Sigmoid colon (tissue), 7 donors: ENCODE results near the gene LEMD2. TPM values are rescaled to one million over a fixed set of nuclear protein-coding genes. Genes with fewer than 3 reads are reported as not detected.
A peak's percentile ranks its signal among the peaks of the same experiment; 100 is the strongest.

Experiments
- DNase-seq: peaks from one replicate; pipeline ENCODE4 v3.0.0-alpha.2; 2019
- H3K27ac ChIP-seq, 4 donors: fragments of 200-600 bp; sonication (generic); one replicate each; pipeline ENCODE4 v1.5.1; 2016 to 2019; ENCODE audit warnings: mild to moderate bottlenecking in 1 of 4
- H3K27me3 ChIP-seq, 3 donors: fragments of 200-600 bp; sonication (generic); one replicate each; pipeline ENCODE4 v1.5.1; 2019; ENCODE audit warnings: mild to moderate bottlenecking in 1 of 3
- H3K36me3 ChIP-seq, 4 donors: fragments of 200-600 bp; sonication (generic); one replicate each; pipeline ENCODE4 v1.5.1; 2016 to 2019
- H3K4me1 ChIP-seq, 4 donors: fragments of 200-600 bp; sonication (generic); one replicate each; pipeline ENCODE4 v1.5.1; 2017 to 2019
- H3K4me3 ChIP-seq, 4 donors: fragments of 200-600 bp; sonication (generic); one replicate each; pipeline ENCODE4 v1.5.1; 2017 to 2019; ENCODE audit warnings: mild to moderate bottlenecking in 2 of 4, moderate library complexity in 1 of 4
- H3K9me3 ChIP-seq, 4 donors: fragments of 200-600 bp in 3 of 4; sonication (generic) in 3 of 4; one replicate each; pipeline versions ENCODE4 v1.5.1 to v1.6.1; 2013 to 2019
- CTCF ChIP-seq, 4 experiments: fragments of 450-650 bp in 3 of 4; fragments of 200-600 bp in 1 of 4; IDR thresholded peaks; one replicate each; pipeline ENCODE4 v1.5.1; 2016 to 2019; ENCODE audit warnings: antibody characterized with exemption in 4 of 4, mild to moderate bottlenecking in 3 of 4, moderate library complexity in 2 of 4
- EP300 ChIP-seq, 4 donors: sonication (generic); formaldehyde crosslinking; IDR thresholded peaks; one replicate each; pipeline ENCODE4 v1.6.1; 2017; ENCODE audit warnings: antibody characterized with exemption in 4 of 4
- POLR2A ChIP-seq, 2 donors: fragments of 450-650 bp; IDR thresholded peaks; one replicate each; pipeline ENCODE4 v1.6.1; 2016; ENCODE audit warnings: antibody characterized with exemption in 2 of 2, mild to moderate bottlenecking in 2 of 2, moderate library complexity in 2 of 2
- POLR2AphosphoS5 ChIP-seq, 4 donors: sonication (generic); formaldehyde crosslinking; IDR thresholded peaks; one replicate each; pipeline ENCODE4 v1.6.1; 2017; ENCODE audit warnings: antibody characterized with exemption in 4 of 4
- WGBS, 2 donors: extraction: QIAGEN DNeasy Blood & Tissue Kit; methylation state at CpG; one replicate each; pipeline ENCODE4 v1.1.7; 2013; 5-methylcytosine and 5-hydroxymethylcytosine counted together
- intact Hi-C: fragments of 100-400 bp; cut with DNase I; formaldehyde crosslinking; loops from one replicate; pipeline ENCODE4 v1.15.1; 2023
- polyA plus RNA-seq, 3 donors: library from polyadenylated mRNA; stranded (reverse); fragments of 200-250 nt; gene quantifications; one replicate each; pipeline ENCODE4 v1.2.3, GENCODE V29; 2013
- total RNA-seq, 4 donors: library from RNA; depleted of rRNA; stranded (reverse); fragments of >200 nt; gene quantifications; one replicate each; pipeline ENCODE4 v1.1.0, GENCODE V29; 2016
- donor health status: healthy with polysubstance abuse.
- donor health status: Bipolar disorder and iron deficiency.
- donor health status: healthy.

The LEMD2 gene
- total and polyA plus RNA-seq, 7 donors, result 17.6 to 71.6 (median 38.3) TPM

- no peak for TF ChIP-seq POLR2AphosphoS5 (IDR thresholded peaks at IDR 0.05)
- no peak for TF ChIP-seq CTCF (IDR thresholded peaks at IDR 0.05)
- TF ChIP-seq POLR2A (IDR thresholded peaks at IDR 0.05), result no peak
- TF ChIP-seq EP300 (IDR thresholded peaks at IDR 0.05), result no peak
- no peaks in the 10 kb centered on the region for H3K9me3 ChIP-seq
- H3K4me1 ChIP-seq, result peaks cover 0 to 12% (median 6%) of the 10 kb centered on the region in 4 donors
- intact Hi-C loops, result no loop called here
- H3K4me3 ChIP-seq, result no peak overlapping the region
- H3K27me3 ChIP-seq, result no peaks in the 10 kb centered on the region
- WGBS, 2 donors, result 92 to 95% methylated on average over 14 of the region's 14 CpGs
- H3K36me3 ChIP-seq, result peaks cover 0 to 25% (median 7%) of the 10 kb centered on the region in 4 donors
- H3K27ac ChIP-seq, result no peak overlapping the region
- no peak for DNase-seq
These were observed 63.7 kb downstream of the LEMD2 start for GRCh38 chr6:33725222-33725621.

GRCh38 chr6:33724102-33725023, 64.6 kb downstream of the LEMD2 start:
- DNase-seq, result no peak
- peaks cover 0 to 21% (median 7%) of the 10 kb centered on the region in 4 donors for H3K36me3 ChIP-seq
- TF ChIP-seq CTCF (IDR thresholded peaks at IDR 0.05) (no peak), POLR2AphosphoS5 (IDR thresholded peaks at IDR 0.05) (no peak), EP300 (IDR thresholded peaks at IDR 0.05) (no peak), POLR2A (IDR thresholded peaks at IDR 0.05) (no peak)
- intact Hi-C loops, result no loop called here
- 59 to 63% methylated on average over 13 of the region's 13 CpGs for WGBS, 2 donors
- peaks cover 0 to 16% (median 6%) of the 10 kb centered on the region in 4 donors for H3K4me1 ChIP-seq
- no peaks in the 10 kb centered on the region for H3K9me3 ChIP-seq
- peak overlapping the region in 3 of 4 donors; percentile 23 to 73 (median 39) for H3K27ac ChIP-seq
- no peak overlapping the region for H3K4me3 ChIP-seq
- no peaks in the 10 kb centered on the region for H3K27me3 ChIP-seq

GRCh38 chr6:33723371-33724085, 65.4 kb downstream of the LEMD2 start:
- Histone ChIP-seq H3K9me3 (no peaks in the 10 kb centered on the region), H3K27me3 (no peaks in the 10 kb centered on the region), H3K27ac (peak overlapping the region in 3 of 4 donors; percentile 23 to 73 (median 39)), H3K4me1 (peaks cover 0 to 21% (median 7%) of the 10 kb centered on the region in 4 donors), H3K4me3 (no peak overlapping the region), H3K36me3 (peaks cover 0 to 21% (median 7%) of the 10 kb centered on the region in 4 donors)
- no peak for DNase-seq
- 66 to 72% methylated on average over 3 of the region's 3 CpGs for WGBS, 2 donors
- intact Hi-C loops, result no loop called here
- TF ChIP-seq EP300 (IDR thresholded peaks at IDR 0.05) (no peak), CTCF (IDR thresholded peaks at IDR 0.05) (no peak), POLR2A (IDR thresholded peaks at IDR 0.05) (no peak), POLR2AphosphoS5 (IDR thresholded peaks at IDR 0.05) (no peak)

- intact Hi-C loops, result no loop called here
- peaks cover 0 to 15% (median 2%) of the 10 kb centered on the region in 4 donors for H3K36me3 ChIP-seq
- H3K27ac ChIP-seq, result peak overlapping the region in 3 of 4 donors; percentile 46 to 73 (median 60)
- no peak for DNase-seq
- H3K4me1 ChIP-seq, result peaks cover 0 to 35% (median 20%) of the 10 kb centered on the region in 4 donors
- TF ChIP-seq POLR2AphosphoS5 (IDR thresholded peaks at IDR 0.05) (peak in 1 of 4 donors; percentile 11), EP300 (IDR thresholded peaks at IDR 0.05) (no peak)
- no peaks in the 10 kb centered on the region for H3K27me3 ChIP-seq
- H3K4me3 ChIP-seq, result no peak overlapping the region
- H3K9me3 ChIP-seq, result no peaks in the 10 kb centered on the region
- WGBS, 2 donors, result 85 to 89% methylated on average over 5 of the region's 5 CpGs
These were observed 66.8 kb downstream of the LEMD2 start for GRCh38 chr6:33722103-33722623.
